ENCODE results near the gene ACSL1.

ACSL1 gene

GRCh38 chr4:184763150-184763780, 62.5 kb downstream of the ACSL1 start:
- Histone ChIP-seq H3K9me3 (ENCODE audit: control insufficient read depth, low read length) (no peaks in the 10 kb centered on the region), H3K27ac (ENCODE audit: insufficient read depth, low read length, poor library complexity, severe bottlenecking) (no peak overlapping the region), H3K27me3 (replicated peaks; ENCODE audit: control insufficient read depth, insufficient read depth, low read length, poor library complexity, severe bottlenecking) (no peaks in the 10 kb centered on the region), H3K4me3 (ENCODE audit: insufficient read depth, low read depth, low read length, poor library complexity, severe bottlenecking) (no peak overlapping the region), H3K4me1 (ENCODE audit: control insufficient read depth, insufficient read depth, low read length, poor library complexity, severe bottlenecking) (no peaks in the 10 kb centered on the region), H3K36me3 (ENCODE audit: control insufficient read depth, insufficient read depth, low read length) (peaks cover 7% of the 10 kb centered on the region)
- no peak for DNase-seq

GRCh38 chr4:184762100-184762499, 63.7 kb downstream of the ACSL1 start:
- Histone ChIP-seq H3K27me3 (replicated peaks; ENCODE audit: control insufficient read depth, insufficient read depth, low read length, poor library complexity, severe bottlenecking) (no peaks in the 10 kb centered on the region), H3K4me1 (ENCODE audit: control insufficient read depth, insufficient read depth, low read length, poor library complexity, severe bottlenecking) (no peaks in the 10 kb centered on the region), H3K36me3 (ENCODE audit: control insufficient read depth, insufficient read depth, low read length) (peaks cover 11% of the 10 kb centered on the region), H3K9me3 (ENCODE audit: control insufficient read depth, low read length) (no peaks in the 10 kb centered on the region), H3K4me3 (ENCODE audit: insufficient read depth, low read depth, low read length, poor library complexity, severe bottlenecking) (no peak overlapping the region), H3K27ac (ENCODE audit: insufficient read depth, low read length, poor library complexity, severe bottlenecking) (no peak overlapping the region)
- peak in 1 of 3 donors; percentile 10 for DNase-seq

- Histone ChIP-seq H3K36me3 (ENCODE audit: control insufficient read depth, insufficient read depth, low read length) (peaks cover 8% of the 10 kb centered on the region), H3K27me3 (replicated peaks; ENCODE audit: control insufficient read depth, insufficient read depth, low read length, poor library complexity, severe bottlenecking) (no peaks in the 10 kb centered on the region), H3K27ac (ENCODE audit: insufficient read depth, low read length, poor library complexity, severe bottlenecking) (no peak overlapping the region), H3K9me3 (ENCODE audit: control insufficient read depth, low read length) (no peaks in the 10 kb centered on the region), H3K4me1 (ENCODE audit: control insufficient read depth, insufficient read depth, low read length, poor library complexity, severe bottlenecking) (no peaks in the 10 kb centered on the region), H3K4me3 (ENCODE audit: insufficient read depth, low read depth, low read length, poor library complexity, severe bottlenecking) (no peak overlapping the region)
- DNase-seq, result no peak
Observed at GRCh38 chr4:184760681-184761080, 65.1 kb downstream of the ACSL1 start.

GRCh38 chr4:184757810-184758209, 68.0 kb downstream of the ACSL1 start:
- DNase-seq, result no peak
- no peak overlapping the region for H3K4me3 ChIP-seq (ENCODE audit: insufficient read depth, low read depth, low read length, poor library complexity, severe bottlenecking)
- no peaks in the 10 kb centered on the region for H3K27me3 ChIP-seq (replicated peaks; ENCODE audit: control insufficient read depth, insufficient read depth, low read length, poor library complexity, severe bottlenecking)
- H3K9me3 ChIP-seq (ENCODE audit: control insufficient read depth, low read length), result no peaks in the 10 kb centered on the region
- H3K27ac ChIP-seq (ENCODE audit: insufficient read depth, low read length, poor library complexity, severe bottlenecking), result no peak overlapping the region
- peaks cover 8% of the 10 kb centered on the region for H3K36me3 ChIP-seq (ENCODE audit: control insufficient read depth, insufficient read depth, low read length)
- no peaks in the 10 kb centered on the region for H3K4me1 ChIP-seq (ENCODE audit: control insufficient read depth, insufficient read depth, low read length, poor library complexity, severe bottlenecking)

- H3K27me3 ChIP-seq (replicated peaks; ENCODE audit: control insufficient read depth, insufficient read depth, low read length, poor library complexity, severe bottlenecking), result no peaks in the 10 kb centered on the region
- H3K9me3 ChIP-seq (ENCODE audit: control insufficient read depth, low read length), result no peaks in the 10 kb centered on the region
- DNase-seq, result no peak
- no peaks in the 10 kb centered on the region for H3K4me1 ChIP-seq (ENCODE audit: control insufficient read depth, insufficient read depth, low read length, poor library complexity, severe bottlenecking)
- H3K36me3 ChIP-seq (ENCODE audit: control insufficient read depth, insufficient read depth, low read length), result peaks cover 8% of the 10 kb centered on the region
- no peak overlapping the region for H3K4me3 ChIP-seq (ENCODE audit: insufficient read depth, low read depth, low read length, poor library complexity, severe bottlenecking)
- H3K27ac ChIP-seq (ENCODE audit: insufficient read depth, low read length, poor library complexity, severe bottlenecking), result no peak overlapping the region
Observed at GRCh38 chr4:184756399-184756798, 69.4 kb downstream of the ACSL1 start.

- Histone ChIP-seq H3K36me3 (ENCODE audit: control insufficient read depth, insufficient read depth, low read length) (peaks cover 8% of the 10 kb centered on the region), H3K4me3 (ENCODE audit: insufficient read depth, low read depth, low read length, poor library complexity, severe bottlenecking) (no peak overlapping the region), H3K9me3 (ENCODE audit: control insufficient read depth, low read length) (no peaks in the 10 kb centered on the region), H3K4me1 (ENCODE audit: control insufficient read depth, insufficient read depth, low read length, poor library complexity, severe bottlenecking) (no peaks in the 10 kb centered on the region), H3K27me3 (replicated peaks; ENCODE audit: control insufficient read depth, insufficient read depth, low read length, poor library complexity, severe bottlenecking) (no peaks in the 10 kb centered on the region), H3K27ac (ENCODE audit: insufficient read depth, low read length, poor library complexity, severe bottlenecking) (no peak overlapping the region)
- DNase-seq, result no peak
Observed at GRCh38 chr4:184755278-184755677, 70.5 kb downstream of the ACSL1 start.

- Histone ChIP-seq H3K27me3 (replicated peaks; ENCODE audit: control insufficient read depth, insufficient read depth, low read length, poor library complexity, severe bottlenecking) (no peaks in the 10 kb centered on the region), H3K4me1 (ENCODE audit: control insufficient read depth, insufficient read depth, low read length, poor library complexity, severe bottlenecking) (no peaks in the 10 kb centered on the region), H3K27ac (ENCODE audit: insufficient read depth, low read length, poor library complexity, severe bottlenecking) (no peak overlapping the region), H3K9me3 (ENCODE audit: control insufficient read depth, low read length) (no peaks in the 10 kb centered on the region), H3K4me3 (ENCODE audit: insufficient read depth, low read depth, low read length, poor library complexity, severe bottlenecking) (no peak overlapping the region), H3K36me3 (ENCODE audit: control insufficient read depth, insufficient read depth, low read length) (peaks cover 8% of the 10 kb centered on the region)
- no peak for DNase-seq
Observed at GRCh38 chr4:184752496-184753275, 73.1 kb downstream of the ACSL1 start.

GRCh38 chr4:184751585-184751956, 74.2 kb downstream of the ACSL1 start:
- DNase-seq, result no peak
- Histone ChIP-seq H3K9me3 (ENCODE audit: control insufficient read depth, low read length) (no peaks in the 10 kb centered on the region), H3K4me1 (ENCODE audit: control insufficient read depth, insufficient read depth, low read length, poor library complexity, severe bottlenecking) (no peaks in the 10 kb centered on the region), H3K4me3 (ENCODE audit: insufficient read depth, low read depth, low read length, poor library complexity, severe bottlenecking) (no peak overlapping the region), H3K27me3 (replicated peaks; ENCODE audit: control insufficient read depth, insufficient read depth, low read length, poor library complexity, severe bottlenecking) (no peaks in the 10 kb centered on the region), H3K36me3 (ENCODE audit: control insufficient read depth, insufficient read depth, low read length) (no peaks in the 10 kb centered on the region), H3K27ac (ENCODE audit: insufficient read depth, low read length, poor library complexity, severe bottlenecking) (no peak overlapping the region)

- H3K27ac ChIP-seq (ENCODE audit: insufficient read depth, low read length, poor library complexity, severe bottlenecking), result no peak overlapping the region
- H3K27me3 ChIP-seq (replicated peaks; ENCODE audit: control insufficient read depth, insufficient read depth, low read length, poor library complexity, severe bottlenecking), result no peaks in the 10 kb centered on the region
- H3K4me1 ChIP-seq (ENCODE audit: control insufficient read depth, insufficient read depth, low read length, poor library complexity, severe bottlenecking), result no peaks in the 10 kb centered on the region
- no peak for DNase-seq
- H3K9me3 ChIP-seq (ENCODE audit: control insufficient read depth, low read length), result no peaks in the 10 kb centered on the region
- no peak overlapping the region for H3K4me3 ChIP-seq (ENCODE audit: insufficient read depth, low read depth, low read length, poor library complexity, severe bottlenecking)
- H3K36me3 ChIP-seq (ENCODE audit: control insufficient read depth, insufficient read depth, low read length), result no peaks in the 10 kb centered on the region
Observed at GRCh38 chr4:184750926-184751584, 74.7 kb downstream of the ACSL1 start.

- H3K27ac ChIP-seq (ENCODE audit: insufficient read depth, low read length, poor library complexity, severe bottlenecking), result no peak overlapping the region
- H3K9me3 ChIP-seq (ENCODE audit: control insufficient read depth, low read length), result no peaks in the 10 kb centered on the region
Observed at GRCh38 chr4:184748251-184748652, 77.5 kb downstream of the ACSL1 start.

More at GRCh38 chr4:184748251-184748652, 77.5 kb downstream of the ACSL1 start:
- no peak for DNase-seq
- no peak overlapping the region for H3K4me3 ChIP-seq (ENCODE audit: insufficient read depth, low read depth, low read length, poor library complexity, severe bottlenecking)
- H3K27me3 ChIP-seq (replicated peaks; ENCODE audit: control insufficient read depth, insufficient read depth, low read length, poor library complexity, severe bottlenecking), result no peaks in the 10 kb centered on the region
- no peaks in the 10 kb centered on the region for H3K4me1 ChIP-seq (ENCODE audit: control insufficient read depth, insufficient read depth, low read length, poor library complexity, severe bottlenecking)
- no peaks in the 10 kb centered on the region for H3K36me3 ChIP-seq (ENCODE audit: control insufficient read depth, insufficient read depth, low read length)

Measured in effector memory CD4-positive, alpha-beta T cell (primary cell).